COLO829 (cell line): ENCODE measurements around the gene LUM.

Experiments
- DNase-seq: peaks from one replicate; pipeline ENCODE4 v3.0.0; 2012; ENCODE audit warnings: low spot score

LUM gene, protein sequence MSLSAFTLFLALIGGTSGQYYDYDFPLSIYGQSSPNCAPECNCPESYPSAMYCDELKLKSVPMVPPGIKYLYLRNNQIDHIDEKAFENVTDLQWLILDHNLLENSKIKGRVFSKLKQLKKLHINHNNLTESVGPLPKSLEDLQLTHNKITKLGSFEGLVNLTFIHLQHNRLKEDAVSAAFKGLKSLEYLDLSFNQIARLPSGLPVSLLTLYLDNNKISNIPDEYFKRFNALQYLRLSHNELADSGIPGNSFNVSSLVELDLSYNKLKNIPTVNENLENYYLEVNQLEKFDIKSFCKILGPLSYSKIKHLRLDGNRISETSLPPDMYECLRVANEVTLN

DNA sequence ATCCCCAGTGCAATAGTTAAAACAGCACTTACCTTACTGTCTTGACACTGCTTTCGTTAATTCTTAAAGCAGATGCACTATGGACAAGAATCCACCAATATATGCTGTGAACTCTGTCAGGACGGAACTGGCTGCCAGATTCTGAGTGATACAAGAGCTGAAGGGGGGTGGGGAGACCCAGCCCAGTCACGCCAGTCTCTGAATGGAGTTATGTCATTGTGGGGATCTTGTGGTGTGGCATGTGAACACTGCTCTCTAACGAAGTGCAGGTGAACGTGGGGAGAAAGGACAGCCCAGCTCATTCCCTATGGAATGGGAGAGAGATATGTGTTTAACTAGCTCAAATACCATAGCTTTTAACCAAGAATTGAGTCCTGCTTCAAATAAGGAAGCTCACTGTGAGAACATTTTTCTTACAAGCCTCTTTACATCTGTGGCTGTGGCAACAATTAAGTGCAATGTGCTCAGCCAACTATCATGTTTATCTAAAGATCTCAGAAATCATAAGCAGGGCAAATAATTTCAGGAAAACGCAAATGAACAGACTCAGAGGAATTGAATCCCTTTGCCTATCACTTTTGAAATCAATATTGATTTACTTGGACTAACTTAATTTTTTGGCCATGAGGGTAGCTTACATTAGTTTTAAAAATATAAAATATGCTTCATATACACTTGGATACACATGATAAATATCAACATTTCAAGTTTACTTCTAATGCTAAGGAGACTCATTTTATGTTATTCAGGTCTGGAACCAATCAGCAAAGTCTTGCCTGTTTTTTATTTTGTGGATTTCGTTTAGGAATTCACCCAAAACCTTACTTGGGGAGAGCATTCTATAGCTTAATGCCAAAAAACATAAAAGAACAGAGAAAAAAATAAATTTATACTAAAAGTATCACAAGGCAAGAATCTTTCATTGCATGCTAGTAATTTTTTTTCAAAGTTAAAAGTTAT is at the start of gene LUM:
TSS of gene LUM (minus strand) at position 129 of the 960 bp plus-strand sequence. CDS start 2,515 bp downstream, outside the sequence.
- no peak for DNase-seq

DNA sequence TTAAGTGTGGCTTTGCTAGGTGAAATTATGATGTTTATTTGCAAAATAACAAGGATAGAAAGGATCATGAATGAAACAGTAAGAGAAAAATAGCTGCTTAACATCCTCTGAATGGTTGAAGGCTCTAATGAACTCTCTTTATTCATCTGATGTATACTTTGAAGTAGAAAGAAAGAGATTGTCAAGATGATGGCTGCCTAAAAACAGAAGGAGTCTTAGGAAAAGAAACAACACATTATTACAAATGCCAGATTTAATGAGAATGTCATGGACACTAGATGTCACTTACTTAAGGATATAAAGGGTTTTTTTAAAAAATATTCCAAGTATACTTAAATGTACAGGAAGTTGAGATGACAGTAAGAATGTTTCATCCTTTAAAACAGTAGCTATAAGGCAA is 49.7 kb upstream of the LUM start:
- no peak for DNase-seq

DNA sequence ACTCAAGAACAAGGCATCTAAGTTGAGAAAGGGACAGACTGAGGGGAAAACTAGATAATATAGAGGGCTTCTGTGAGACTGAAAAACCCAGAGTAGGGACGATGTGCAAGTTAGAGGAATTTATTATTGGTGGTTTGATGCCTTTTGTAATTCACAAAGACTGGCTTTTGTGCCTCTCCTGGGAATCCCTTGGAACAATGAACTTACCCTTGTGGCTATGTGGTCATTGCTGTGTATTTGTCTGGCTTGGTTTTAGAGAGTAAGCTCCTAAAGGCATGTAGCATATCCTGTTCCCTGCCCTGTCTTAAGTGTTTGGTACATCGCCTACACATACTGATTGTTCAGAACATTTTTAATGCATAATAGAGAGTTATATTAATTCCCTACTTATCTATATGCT is 44.7 kb upstream of the LUM start:
- no peak for DNase-seq

DNA sequence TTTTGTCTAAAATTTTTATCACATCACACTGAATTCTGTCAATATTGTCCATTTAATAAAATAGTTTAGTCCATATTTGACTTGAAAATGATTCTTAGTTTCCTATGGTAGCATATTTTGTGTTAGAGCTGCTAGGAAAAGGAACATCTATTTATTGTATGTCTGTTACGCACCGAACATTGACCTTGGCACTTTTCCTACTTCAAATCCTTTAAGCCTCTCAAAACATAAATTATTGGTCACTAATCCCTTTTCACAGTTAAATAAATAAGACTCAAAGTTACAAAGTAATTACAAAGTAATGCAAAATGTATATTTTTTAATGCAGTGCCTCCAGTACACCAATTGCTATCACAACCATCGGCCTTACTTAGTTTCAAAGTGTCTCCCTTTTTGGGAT is 42.8 kb upstream of the LUM start:
- no peak for DNase-seq

DNA sequence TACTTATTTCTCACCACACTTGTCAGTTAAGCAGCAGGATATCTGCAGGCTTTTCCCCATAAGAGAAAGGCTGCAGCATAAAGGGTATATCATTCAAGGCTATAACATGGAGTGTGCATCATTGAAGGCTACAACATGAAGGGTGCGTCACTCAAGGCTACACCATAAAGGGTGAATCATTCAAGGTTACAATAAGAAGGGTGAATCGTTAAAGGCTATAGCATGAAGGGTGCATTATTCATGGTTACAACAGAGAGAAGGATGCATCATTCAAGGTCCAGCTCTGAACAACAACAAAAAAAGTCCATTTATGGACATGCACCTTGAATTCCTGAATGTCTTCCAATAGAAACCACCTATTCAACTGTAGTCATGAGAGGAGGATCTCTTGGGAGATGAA is 32.8 kb upstream of the LUM start:
- no peak for DNase-seq

DNA sequence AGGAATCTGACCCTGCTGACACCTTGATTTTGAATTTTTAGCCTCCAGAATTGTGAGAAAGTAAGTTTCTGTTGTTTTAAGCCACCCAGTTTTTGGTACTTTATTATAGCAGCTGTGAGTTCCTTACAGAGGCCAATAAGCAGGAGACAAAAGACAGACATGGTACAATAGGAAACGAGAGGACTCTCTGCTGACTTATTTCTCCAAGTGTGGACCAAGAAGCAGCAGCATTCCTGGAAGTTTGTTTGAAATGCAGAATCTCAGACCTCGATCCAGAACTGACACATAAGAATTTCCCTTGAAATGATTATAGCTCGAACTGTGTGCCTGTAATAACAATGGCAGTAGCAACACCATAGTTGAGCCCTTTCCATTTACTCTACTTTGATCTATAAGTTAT is 31.9 kb upstream of the LUM start:
- DNase-seq = no peak

DNA sequence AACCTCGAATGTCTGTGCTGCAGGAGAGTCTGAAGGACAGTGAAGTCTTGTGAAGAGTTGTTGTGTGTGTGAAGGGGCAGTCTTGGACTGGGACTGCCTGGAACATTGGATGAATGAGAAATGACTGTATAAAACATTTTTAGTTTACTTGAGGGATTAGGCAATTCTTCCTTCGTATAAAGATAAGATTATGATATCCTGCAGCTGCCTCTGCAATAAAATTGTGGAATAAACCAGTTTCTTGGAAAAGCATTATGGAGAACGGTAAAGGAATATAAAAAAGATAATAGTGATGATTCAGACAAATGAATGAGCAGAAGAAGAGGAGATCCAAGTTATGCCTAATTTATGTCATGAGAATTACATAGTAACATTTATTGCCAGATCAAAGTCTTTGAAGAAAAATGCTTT is 30.9 kb upstream of the LUM start:
- DNase-seq = no peak

DNA sequence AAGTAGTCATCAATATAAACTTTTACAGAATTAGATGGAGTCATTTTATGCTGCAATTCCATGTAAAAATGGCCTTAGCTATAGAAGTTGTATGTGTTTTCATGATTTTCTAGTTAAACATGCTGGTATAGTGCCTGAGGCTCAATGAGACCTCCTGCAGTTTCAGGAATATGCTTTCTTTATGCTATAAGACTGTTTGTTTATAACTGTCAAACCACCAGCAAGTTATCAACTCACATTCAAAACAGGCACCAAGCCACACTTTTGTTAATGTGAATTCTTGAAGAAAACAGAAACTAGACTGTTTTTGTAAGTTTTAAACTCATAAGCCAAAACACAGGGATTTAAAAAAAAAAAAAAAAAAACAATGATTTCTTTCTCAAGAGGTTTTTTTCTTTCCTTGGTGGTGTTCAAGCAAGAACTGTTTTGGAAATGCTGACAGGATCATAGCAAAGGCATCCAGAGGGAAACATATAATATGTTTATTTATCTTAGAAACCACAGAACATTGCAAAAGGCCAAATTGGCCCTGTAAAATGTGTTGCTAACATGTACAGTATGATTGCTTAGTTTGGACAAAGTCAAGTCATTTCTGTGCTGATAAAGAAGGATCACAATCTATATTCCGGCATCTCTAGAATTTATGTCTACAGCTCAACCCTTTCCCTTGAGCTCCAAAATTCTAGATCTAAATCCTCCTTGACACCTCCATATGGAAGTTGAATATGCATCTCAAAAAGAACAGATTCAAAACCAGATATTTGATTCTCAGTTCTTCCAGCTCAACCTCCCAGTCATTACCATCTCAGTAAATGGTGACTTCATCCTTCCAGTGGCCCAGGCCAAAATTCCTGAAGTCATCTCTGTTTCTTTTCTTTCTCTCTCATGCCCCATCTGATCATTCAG is 29.0 kb upstream of the LUM start:
- DNase-seq = peak; percentile 28

DNA sequence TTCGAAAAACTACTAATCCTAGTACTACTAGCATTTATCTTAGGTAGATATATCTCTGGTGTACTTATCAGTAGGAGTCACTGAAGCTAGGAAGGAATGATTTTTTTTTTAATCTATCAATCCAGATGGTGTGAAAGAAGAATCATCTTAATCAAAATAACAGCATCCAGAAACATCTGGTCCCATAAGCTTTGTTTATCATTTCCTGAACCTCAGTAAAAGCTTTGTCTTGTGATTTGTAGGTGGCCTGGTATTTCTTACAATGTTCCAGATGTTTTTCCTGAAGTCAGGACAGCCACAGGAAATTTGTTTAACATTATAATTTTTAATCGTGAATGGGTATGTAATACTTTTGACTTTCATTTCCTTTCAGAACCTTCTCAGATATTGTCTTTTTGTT is 28.0 kb upstream of the LUM start:
- DNase-seq = no peak

DNA sequence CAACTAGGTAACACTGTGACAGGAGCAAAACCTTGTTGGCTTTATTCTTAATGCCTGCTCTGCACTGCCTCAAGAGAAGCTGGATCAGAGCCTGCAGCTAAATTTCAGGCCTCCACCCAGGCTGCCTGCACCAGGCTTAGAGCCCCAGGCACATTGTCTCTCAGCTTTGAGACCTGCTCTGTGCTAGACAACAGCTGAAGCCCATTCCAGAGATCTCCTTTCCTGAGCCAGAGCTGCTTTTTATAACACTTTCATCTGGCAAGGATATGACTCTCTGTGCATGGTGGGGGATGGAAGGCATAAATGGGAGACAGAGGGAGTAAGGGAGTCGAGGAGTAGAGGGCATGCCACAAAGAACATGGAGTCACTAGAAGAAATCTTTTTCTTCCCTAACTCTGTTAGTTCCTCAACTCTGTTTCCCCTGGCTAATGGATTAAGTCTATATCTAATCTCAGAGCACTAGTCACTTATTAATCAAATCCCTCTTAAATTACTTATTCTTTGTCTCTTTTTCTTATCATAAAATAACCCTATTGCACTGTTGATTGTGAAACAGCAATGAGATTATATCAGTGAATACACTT is 27.1 kb upstream of the LUM start:
- no peak for DNase-seq

DNA sequence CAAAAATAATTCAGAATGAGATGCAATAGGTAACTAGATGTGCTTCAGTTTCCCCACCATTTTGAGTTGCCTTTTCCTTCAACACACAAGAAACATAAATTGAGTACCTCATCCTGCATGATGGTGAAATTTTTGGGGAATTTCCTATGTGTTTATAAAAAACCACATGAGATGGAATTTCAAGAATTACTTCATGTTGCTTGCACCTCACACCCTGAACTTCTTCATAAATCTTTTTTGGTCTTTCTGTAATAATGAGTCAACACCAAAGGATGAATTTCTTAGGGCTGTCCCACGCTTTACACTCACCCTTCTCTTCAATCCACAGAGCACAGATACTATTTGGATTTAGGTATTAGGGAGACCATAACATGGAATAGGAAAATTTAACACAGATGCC is 22.6 kb upstream of the LUM start:
- no peak for DNase-seq

DNA sequence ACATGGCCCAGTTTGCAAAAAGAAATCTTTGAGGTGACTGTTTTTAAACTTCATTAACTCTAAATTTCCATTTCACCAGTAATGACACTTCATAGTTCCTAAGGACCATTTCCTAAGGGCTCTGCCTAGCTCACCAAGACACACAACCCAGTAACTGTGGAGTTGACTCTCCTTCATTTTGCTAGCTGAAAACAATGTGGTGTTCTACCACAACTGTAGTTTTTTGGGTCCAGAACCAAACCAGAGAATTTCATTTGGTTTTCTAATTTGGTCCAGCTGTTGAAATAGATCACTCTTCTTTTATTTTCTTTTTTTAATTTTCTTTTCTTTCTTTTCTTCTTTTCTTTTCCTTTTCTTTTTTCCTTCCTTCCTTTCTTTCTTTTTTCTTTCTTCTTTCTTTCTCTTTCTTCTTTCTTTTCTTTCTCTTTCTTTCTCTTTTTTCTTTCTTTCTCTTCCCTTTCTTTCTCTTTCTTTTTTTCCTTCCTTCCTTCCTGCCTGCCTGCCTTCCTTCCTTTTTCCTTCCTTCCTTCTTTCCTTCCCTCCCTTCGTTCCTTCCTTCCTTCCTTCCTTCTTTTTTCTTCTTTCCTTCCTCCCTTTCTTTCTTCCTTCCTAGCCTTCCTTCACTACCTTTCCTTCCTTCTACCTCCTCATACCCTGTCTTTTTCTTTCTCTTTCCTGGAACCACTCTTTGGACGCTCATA is 18.5 kb upstream of the LUM start:
- no peak for DNase-seq

DNA sequence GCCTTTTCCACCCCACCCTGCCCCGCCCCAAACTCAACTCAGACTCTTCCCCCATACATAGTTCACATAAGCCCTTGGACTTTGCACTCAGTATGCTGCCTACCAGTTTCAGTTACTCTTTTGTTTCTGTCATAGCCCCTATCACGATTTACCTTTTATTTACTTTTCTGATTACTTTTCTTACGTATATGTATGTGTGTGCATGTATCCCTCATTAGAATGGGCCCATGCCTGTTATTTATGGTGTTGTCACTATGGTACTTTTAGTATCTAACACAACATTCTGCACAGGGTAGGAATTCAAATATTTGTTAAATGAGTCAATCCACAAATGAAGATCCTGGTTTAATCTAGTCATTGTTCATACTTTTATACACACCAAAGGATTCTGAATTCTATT is 16.5 kb upstream of the LUM start:
- no peak for DNase-seq

DNA sequence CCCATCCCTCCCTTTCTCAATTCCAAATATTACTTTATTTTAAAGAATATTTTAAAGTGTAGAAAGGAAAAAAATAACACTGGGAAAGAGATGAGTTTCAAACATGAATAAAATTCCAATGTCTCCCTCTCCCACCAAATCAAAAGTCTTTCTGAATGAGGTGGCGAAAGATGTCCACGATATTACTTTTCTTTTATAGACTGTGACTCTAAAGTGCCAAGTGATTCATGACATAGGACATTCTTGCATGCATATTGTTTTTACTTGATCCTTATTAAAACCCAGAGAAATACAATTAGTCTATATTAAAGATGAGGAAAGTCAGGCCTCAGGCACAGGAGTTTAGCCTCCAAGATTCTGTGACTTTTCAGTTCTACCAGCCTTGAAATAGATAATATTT is 16.0 kb upstream of the LUM start:
- no peak for DNase-seq

DNA sequence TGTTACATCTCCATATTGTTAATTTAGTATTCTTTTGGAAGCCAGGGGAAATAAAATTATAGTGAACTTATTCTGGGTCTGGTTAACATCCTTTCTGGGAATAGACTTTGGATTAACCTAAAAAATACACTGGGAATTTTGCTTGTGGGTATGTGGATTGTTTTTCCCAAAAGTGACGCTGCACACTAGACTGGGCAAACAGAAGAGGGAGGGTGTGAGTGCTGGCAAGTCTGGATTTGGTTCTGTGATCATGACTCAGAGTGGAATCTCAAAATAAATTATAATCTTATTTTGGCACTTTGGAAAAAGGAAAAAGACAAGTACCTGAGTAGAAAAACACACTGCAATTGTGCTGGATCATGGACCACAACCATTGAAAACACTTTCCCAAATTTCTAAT is 15.2 kb upstream of the LUM start:
- DNase-seq = no peak

DNA sequence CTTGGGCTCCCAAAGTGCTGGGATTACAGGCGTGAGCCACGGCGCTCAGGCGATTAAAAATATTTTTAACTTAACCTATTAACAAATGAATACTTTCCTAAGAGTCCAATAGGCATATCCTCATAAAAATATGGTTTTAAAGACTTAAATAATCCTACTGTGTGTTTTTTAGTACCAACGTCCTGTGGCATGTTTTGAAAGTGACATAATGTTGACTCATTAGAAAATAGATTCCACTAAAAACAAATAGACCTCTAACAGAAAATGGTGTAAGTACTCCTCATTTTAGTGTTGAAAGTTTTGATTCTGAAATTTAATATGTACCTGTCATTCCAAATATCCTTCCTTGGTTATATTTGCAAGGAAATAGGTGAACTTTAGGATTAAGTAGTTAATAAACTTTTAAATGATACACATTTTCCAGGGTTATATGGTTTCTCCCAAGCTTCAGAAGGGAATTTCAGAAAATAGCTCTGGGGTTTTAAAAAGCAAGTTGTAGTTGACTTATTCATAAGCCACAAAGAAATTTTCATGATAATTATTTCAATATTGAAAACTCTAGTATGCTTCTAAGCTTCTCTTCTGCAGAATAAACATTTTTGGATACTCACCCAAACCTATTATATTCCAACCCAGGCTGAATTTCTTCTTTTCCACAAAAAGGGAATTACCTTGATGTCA is 12.1 kb upstream of the LUM start:
- no peak for DNase-seq

DNA sequence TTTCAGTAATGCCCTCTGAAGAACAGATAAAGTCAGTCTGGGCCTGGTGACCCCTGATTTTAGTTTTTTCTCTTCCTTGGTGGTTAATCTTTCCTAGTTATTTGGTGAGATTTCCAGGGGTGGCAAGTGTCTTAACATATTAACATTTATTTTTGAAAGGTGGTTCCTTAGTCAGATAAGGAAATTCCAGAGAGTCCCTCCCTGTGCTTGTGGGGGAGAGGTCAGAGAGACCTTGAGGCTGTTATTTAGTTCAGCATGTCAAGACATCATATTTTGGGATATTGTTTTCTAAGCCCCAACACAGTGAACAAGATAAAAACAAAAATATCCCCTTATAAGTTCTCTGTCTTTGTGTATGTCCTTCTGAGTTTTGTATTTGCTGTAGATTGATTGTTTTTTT is 9.5 kb upstream of the LUM start:
- DNase-seq = no peak

DNA sequence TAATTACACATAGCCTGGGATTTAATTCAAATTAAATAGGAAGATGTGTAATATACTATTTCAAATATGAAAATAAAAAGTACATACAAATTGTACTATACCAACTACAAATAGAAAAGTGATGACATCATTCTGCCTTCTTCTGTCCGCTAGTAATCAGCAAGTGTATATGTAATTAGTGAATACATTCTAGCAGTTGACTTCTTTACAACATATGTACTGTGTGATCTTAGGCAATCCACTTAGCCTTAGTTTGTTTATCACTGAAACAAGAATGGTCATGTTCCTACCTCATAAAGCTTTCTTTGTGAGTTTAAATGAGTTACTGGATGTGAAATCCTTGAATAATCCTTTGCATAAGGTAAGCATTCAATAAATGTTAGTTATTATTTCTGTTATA is 7.8 kb upstream of the LUM start:
- DNase-seq = no peak

DNA sequence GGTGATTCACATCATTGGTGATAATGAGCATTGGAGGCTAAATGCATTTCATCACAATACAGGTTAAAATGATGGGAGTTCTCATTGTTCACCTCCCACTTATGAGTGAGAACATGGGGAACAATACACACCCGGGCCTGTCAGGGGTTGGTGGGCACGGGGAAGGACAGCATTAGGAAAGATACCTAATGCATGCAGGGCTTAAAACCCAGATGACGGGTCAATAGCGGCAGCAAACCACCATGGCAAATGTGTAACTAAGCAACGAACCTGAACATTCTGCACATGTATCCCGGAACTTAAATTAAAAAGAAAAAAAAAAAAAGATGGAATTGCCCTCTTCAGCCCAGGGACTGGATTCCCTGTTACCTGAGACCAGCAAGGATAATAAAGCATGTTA is 2.3 kb upstream of the LUM start:
- no peak for DNase-seq

DNA sequence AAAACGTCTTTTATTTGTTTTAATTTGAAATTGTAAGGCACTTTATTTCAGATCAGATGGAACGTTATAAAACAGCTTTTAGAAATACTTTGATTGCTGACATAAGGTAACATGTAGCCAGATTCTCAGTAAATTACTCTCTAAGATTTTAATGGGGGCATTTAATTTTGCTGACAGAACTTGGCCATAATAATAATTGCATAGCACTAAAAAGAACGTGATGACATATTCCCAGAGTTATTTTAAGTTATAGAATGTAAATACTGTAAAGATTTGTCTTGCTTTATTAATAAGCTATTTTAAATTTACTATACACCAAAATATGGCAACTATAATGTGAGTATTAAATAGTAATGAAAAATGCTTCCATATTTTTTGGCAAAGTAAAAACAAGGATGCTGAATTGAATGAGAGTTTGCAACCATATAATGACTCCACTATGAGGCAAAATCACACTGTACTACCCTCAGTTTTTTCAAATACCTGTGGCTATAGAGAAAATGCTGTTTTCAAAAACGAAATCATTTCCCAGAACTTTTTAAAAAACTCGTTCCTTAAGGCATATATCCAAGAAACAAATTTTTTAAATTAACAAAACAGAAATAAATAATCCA is 876 bp downstream of the LUM start:
- no peak for DNase-seq
